ENCODE measurements around the gene OLA1. TPM values are rescaled to one million over a fixed set of nuclear protein-coding genes. Genes with fewer than 3 reads are reported as not detected.
A peak's percentile ranks its signal among the peaks of the same experiment; 100 is the strongest.
"Not testable (repeated sequence)": the region's sequence is repeated elsewhere in the genome, so short reads cannot be mapped to it uniquely, and the experiment has no call there.

The OLA1 gene
- total RNA-seq, 4 donors from 2014 or later = 75.4 to 111 (median 92.8) TPM

- in situ Hi-C loops (cut with MboI; ENCODE audit: low sequenced_read_pairs in 4 of 4) = no loop called here
- intact Hi-C loops (cut with DNase I; ENCODE audit: low total_unique reads) = loop anchor here (5.0 to 10.0 kb wide), 3 partner anchors 90 to 312 kb away; partner anchors contain the start of gene SCRN3
- ATAC-seq = no peak
- DNase-seq = no peak
- Histone ChIP-seq H3K36me3 (no peaks in the 10 kb centered on the region), H3K27ac (peak overlapping the region in 1 of 4 donors; percentile 85), H3K4me1 (peaks cover 5 to 14% of the 10 kb centered on the region in 2 donors), H3K4me3 (peak overlapping the region in 2 of 4 donors; percentile 73 to 85), H3K9me3 (no peaks in the 10 kb centered on the region), H3K27me3 (no peaks in the 10 kb centered on the region)
- no peak for TF ChIP-seq CTCF (IDR thresholded peaks at IDR 0.05 in 4 of 5, conservative IDR thresholded peaks at IDR 0.05 in 1 of 5)
Measured at GRCh38 chr2:174246944-174247381, 1.4 kb downstream of the OLA1 start.

GRCh38 chr2:174245628-174246027, 2.7 kb downstream of the OLA1 start:
- H3K36me3 ChIP-seq; in situ Hi-C loops (cut with MboI; ENCODE audit: low sequenced_read_pairs in 4 of 4); H3K9me3 ChIP-seq; H3K4me3 ChIP-seq; H3K27me3 ChIP-seq; H3K27ac ChIP-seq; ATAC-seq; DNase-seq: not testable (repeated sequence)
- intact Hi-C loops (cut with DNase I; ENCODE audit: low total_unique reads) = loop anchor here (5.0 to 10.0 kb wide), 3 partner anchors 92 to 311 kb away; partner anchors contain the start of gene SCRN3
- peaks cover 5 to 14% of the 10 kb centered on the region in 2 donors for H3K4me1 ChIP-seq

- intact Hi-C loops (cut with DNase I; ENCODE audit: low total_unique reads) = loop anchor here (5.0 to 10.0 kb wide), 3 partner anchors 92 to 310 kb away; partner anchors contain the start of gene SCRN3
- Histone ChIP-seq H3K27me3 (no peaks in the 10 kb centered on the region), H3K4me3 (no peak overlapping the region), H3K4me1 (peaks cover 5 to 14% of the 10 kb centered on the region in 2 donors), H3K36me3 (no peaks in the 10 kb centered on the region), H3K27ac (no peak overlapping the region), H3K9me3 (no peaks in the 10 kb centered on the region)
- in situ Hi-C loops (cut with MboI; ENCODE audit: low sequenced_read_pairs in 4 of 4) = no loop called here
- no peak for TF ChIP-seq POLR2A (IDR thresholded peaks at IDR 0.05)
- no peak for TF ChIP-seq CTCF (IDR thresholded peaks at IDR 0.05 in 4 of 5, conservative IDR thresholded peaks at IDR 0.05 in 1 of 5)
- DNase-seq = no peak
- no peak for ATAC-seq
Measured at GRCh38 chr2:174245065-174245464, 3.3 kb downstream of the OLA1 start.

GRCh38 chr2:174243812-174244211, 4.5 kb downstream of the OLA1 start:
- DNase-seq = no peak
- Histone ChIP-seq H3K9me3 (no peaks in the 10 kb centered on the region), H3K4me3 (no peak overlapping the region), H3K4me1 (peaks cover 5 to 14% of the 10 kb centered on the region in 2 donors), H3K27me3 (no peaks in the 10 kb centered on the region), H3K36me3 (no peaks in the 10 kb centered on the region), H3K27ac (no peak overlapping the region)
- in situ Hi-C loops (cut with MboI; ENCODE audit: low sequenced_read_pairs in 4 of 4) (no loop called here), intact Hi-C loops (cut with DNase I; ENCODE audit: low total_unique reads) (loop anchor here (10.0 kb wide), 1 partner anchor 309 kb away; no protein-coding TSS in a partner anchor)
- TF ChIP-seq CTCF (IDR thresholded peaks at IDR 0.05 in 4 of 5, conservative IDR thresholded peaks at IDR 0.05 in 1 of 5) = no peak
- TF ChIP-seq POLR2A (IDR thresholded peaks at IDR 0.05) = no peak
- no peak for ATAC-seq

GRCh38 chr2:174240097-174240496, 8.2 kb downstream of the OLA1 start:
- TF ChIP-seq POLR2A (IDR thresholded peaks at IDR 0.05) = no peak
- TF ChIP-seq CTCF (IDR thresholded peaks at IDR 0.05 in 4 of 5, conservative IDR thresholded peaks at IDR 0.05 in 1 of 5) = no peak
- Histone ChIP-seq H3K9me3 (no peaks in the 10 kb centered on the region), H3K27ac (no peak overlapping the region), H3K4me3 (no peak overlapping the region), H3K4me1 (no peaks in the 10 kb centered on the region), H3K27me3 (no peaks in the 10 kb centered on the region), H3K36me3 (no peaks in the 10 kb centered on the region)
- ATAC-seq = no peak
- intact Hi-C loops (cut with DNase I; ENCODE audit: low total_unique reads) (loop anchor here (10.0 kb wide), 1 partner anchor 305 kb away; no protein-coding TSS in a partner anchor), in situ Hi-C loops (cut with MboI; ENCODE audit: low sequenced_read_pairs in 4 of 4) (no loop called here)
- DNase-seq = no peak
